GM21528 (cell line): ENCODE results near the gene CRYBG1.
"Not testable (repeated sequence)": the region's sequence is repeated elsewhere in the genome, so short reads cannot be mapped to it uniquely, and the experiment has no call there.

Source experiments
- ATAC-seq: cut with Tn5 transposase; IDR thresholded peaks from one replicate; pipeline ENCODE4 v1.9.1; 2021; ENCODE audit warnings: mild to moderate bottlenecking, moderate library complexity; ENCODE audit not compliant: unreplicated experiment, low FRiP score

Gene CRYBG1

DNA sequence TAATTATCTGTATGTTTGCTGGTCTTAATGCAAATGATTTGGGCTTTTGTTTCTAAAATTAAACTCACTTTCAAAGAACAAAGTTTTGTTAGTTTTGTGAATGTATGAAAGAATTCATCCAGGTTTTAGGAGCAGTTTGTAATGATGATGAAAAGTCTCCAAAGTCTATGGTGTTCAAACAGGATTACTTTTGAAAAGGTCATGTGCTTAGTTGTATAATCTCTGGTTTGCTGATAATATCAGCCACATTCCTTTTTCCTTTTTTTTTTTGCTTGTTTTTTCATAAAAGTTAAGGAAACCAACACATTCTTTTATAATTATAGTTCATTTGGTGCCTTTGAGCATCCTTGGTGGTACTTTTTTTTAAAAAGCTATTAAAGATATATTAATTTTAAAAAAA lies 179.9 kb downstream of the CRYBG1 start:
- ATAC-seq = no peak

DNA sequence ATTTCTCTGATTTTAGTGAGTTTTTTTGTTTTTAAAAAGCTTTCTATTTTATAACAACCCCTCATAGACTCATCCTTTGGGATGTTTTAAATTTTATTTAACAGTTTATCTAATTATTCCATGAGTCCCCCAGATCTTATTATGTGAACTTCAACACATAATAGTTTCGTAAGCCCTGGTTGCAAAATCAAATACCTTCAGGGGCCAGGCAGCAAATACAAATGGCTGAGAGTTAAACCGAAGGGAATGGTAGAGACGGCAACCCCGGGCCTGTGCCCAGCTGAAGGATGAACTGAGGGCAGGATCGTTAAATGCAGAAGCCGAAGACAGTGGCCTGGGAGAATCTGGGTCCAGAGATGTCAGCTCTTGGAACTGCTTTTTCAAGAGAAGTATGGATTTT lies 180.4 kb downstream of the CRYBG1 start:
- ATAC-seq = no peak

DNA sequence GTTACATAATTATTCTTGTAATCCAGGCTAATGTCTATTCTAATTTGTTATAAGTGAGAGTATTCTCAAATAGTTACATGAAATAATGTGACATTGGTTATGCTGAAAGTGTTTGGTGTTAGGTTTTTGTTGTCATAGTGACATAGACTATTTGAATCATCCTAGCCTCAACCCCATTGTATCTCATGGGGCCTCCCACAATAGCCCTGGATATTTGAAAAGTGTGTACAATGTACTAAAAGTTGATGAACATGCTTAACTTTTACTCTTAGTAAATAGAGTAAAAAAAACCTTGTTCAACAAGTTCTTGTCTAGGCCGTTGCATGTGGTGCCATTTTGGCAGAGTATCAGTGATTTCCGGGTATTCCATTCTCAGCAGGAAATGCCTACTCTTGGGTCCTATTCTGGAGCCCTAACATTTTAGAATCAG lies 185.8 kb downstream of the CRYBG1 start:
- no peak for ATAC-seq

- ATAC-seq = no peak
Observed at GRCh38 chr6:106546691-106547414, 186.3 kb downstream of the CRYBG1 start.

- ATAC-seq = no peak
Observed at GRCh38 chr6:106547601-106548453, 187.3 kb downstream of the CRYBG1 start.

DNA sequence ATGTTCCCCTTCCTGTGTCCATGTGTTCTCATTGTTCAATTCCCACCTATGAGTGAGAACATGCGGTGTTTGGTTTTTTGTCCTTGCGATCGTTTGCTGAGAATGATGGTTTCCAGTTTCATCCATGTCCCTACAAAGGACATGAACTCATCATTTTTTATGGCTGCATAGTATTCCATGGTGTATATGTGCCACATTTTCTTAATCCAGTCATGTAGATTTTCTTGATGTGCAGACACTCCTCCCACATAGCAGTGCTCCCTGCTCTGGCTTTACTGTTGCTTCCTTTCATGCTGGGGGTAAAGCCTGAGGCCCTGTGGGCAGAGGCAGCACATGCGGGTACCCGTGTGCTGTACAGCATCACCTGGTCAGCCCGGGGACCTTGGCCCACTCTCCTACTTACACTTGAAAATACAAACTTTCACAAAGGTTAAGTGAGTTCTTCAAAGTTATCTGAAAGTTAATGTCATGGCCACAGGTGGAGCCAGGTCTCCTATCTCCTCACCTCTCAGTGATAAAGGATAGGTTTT lies 188.5 kb downstream of the CRYBG1 start:
- ATAC-seq = not testable (repeated sequence)

DNA sequence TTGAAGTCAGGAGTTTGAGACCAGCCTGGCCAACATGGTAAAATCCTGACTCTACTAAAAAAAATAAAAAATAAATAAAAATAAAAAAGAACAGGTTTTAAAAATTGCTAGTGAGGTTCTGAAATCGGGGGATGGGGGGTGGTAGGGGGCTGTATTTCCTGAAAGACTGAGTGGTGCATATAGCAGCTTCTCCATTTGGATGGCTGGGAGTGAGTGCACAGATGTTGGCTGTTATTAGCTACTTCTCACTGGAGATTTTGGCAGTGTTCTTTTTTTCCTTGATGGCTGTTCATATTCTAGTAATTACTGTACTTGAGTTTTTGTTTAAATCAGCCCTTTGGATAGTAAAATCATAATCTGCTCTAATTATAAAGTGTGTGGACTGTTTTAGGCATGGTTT lies 189.0 kb downstream of the CRYBG1 start:
- no peak for ATAC-seq

DNA sequence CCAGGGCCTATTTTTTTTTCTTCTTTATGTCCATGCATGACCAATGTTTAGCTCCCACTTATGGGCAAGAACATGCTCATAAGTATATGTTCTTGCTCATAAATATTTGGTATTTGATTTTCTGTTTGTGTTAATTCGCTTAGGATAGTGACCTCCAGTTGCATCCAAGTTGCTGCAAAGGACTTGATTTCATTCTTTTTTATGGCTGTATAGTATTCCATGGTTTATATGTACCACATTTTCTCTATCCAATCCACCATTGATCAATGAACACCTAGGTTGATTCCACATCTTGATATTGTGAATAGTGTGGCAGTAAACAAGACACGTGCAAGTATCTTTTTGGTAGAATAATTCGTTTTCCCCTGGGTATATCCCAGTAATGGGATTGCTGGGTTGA lies 190.6 kb downstream of the CRYBG1 start:
- no peak for ATAC-seq

DNA sequence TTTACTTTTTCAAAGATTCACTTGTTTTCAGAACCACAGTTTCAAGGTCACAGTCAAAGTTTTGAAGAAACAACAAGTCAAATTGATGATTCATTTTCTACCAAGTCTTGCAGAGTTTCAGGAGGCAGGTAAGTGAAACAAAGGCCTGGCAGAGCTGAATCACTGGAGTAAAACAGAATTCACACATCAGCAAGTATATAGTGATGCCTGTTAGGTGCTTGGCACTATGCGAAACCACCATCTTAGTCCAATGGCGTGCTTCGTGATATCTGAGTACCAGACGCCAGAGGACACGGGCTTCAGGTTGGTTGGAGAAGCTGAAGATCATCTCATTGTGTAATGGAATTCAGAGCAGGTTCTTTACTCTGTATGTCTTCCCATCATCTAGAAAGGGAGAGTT lies 192.9 kb downstream of the CRYBG1 start:
- ATAC-seq = no peak

- ATAC-seq = no peak
Observed at GRCh38 chr6:106555767-106556166, 195.2 kb downstream of the CRYBG1 start.

- ATAC-seq = no peak
Observed at GRCh38 chr6:106556368-106556960, 195.9 kb downstream of the CRYBG1 start.

- ATAC-seq = no peak
Observed at GRCh38 chr6:106557837-106558236, 197.3 kb downstream of the CRYBG1 start.

- ATAC-seq = no peak
Observed at GRCh38 chr6:106558364-106558763, 197.8 kb downstream of the CRYBG1 start.

GRCh38 chr6:106559659-106560058 lies 199.1 kb downstream of the CRYBG1 start:
- not testable (repeated sequence) for ATAC-seq

GRCh38 chr6:106560996-106561685 lies 200.6 kb downstream of the CRYBG1 start:
- no peak for ATAC-seq

DNA sequence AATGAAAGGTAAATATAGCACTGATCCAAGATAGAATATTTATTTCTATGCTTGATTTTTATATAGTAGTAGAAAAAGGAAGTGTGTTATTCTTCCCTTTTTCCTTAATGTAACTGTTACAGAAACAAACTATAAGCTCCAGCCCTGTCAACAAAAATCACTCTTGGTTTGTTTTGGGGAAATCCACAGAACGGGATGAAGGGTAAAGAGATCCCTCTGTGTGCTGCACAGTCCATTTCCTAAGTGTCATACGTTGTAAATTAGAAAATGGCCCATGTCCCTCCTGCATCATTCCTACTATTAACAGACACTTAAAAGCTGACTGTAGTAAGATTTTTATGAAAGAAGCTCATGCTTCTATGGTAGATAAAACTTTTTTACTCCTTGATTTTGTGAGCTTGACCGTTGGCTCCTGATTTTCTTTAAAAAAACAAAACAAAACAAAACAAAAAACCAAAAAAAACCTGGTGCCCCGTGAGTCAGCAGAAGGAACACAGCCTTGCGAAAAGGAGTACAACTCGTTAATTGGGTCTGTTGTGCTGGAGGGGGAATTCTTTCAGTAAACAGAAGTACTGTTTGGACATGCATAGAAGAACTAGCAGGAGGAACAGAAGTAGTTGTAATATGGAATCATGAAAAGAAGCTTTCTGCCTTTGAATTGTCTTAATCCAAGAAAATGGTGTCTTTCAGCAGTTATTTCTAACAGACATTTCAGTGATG lies 201.3 kb downstream of the CRYBG1 start:
- no peak for ATAC-seq

- no peak for ATAC-seq
Observed at GRCh38 chr6:106563614-106564013, 203.1 kb downstream of the CRYBG1 start.

DNA sequence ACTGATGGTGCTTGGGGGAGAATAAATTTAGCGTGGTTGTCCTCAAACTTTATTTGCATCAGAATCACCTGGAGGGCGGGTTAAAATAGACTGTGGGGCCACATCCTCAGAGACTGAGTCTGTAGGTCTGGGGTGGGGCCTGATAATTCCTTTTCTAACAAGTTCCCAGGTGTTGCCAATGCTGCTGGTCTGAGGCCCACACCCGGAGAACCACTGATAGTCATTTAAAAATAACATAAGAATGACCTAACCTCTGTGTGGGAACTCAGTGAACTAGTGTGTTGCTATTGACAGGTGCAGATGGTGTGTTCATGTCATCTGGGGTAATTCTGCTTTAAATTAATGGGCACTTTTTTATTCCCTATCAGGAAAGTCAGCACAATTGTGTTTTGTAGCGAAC lies 204.0 kb downstream of the CRYBG1 start:
- ATAC-seq = no peak

DNA sequence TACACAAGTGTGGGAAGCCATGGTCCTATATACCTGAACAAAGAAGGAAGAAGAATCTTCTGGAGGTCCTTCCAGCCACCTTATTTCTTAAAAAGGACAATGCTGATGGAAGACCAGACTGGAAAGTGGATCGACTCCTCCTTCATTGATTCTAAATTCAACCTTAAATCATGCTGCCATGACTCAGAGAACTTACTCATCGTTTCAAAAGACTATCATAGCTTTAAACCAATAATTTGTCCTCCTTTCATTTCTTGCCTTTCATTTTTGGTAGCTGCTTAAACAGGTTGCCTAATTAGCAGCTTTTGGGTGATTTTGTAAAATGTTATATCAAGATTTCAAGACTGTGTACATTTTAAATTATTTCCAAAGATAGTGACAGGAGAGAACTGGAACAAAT lies 208.0 kb downstream of the CRYBG1 start:
- ATAC-seq = no peak

DNA sequence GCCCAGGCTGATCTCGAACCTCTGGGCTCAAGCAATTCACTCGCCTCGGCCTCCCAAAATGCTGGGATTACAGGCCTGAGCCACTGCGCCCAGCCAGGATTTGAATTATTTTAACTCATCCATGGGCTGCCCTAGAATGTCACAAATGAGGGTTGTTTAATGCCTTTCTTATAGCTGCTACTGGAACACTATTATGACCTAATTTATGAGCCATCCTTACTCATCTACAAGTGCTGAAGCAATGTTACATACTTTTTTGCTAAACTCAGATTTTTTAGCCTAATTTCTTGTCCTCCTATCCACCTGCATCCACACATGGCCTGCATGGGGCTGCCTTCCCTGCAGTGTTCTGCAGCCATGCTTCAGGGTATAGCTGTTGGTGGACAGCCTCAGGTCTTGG lies 208.9 kb downstream of the CRYBG1 start:
- ATAC-seq = no peak
